OCI-LY3 (cell line): ENCODE measurements around the gene TRIM29.

Experiments used
- EZH2phosphoT487 ChIP-seq: fragments of 200-600 bp; shearing (Covaris generic); IDR thresholded peaks from 2 replicates; pipeline ENCODE4 v1.6.1; 2018; ENCODE audit warnings: antibody characterized with exemption, mixed run types, low read depth
- TF ChIP-seq, protein P1 (sequence below): fragments of 200-600, 300-600 bp; sonication (generic); IDR thresholded peaks from 2 replicates; pipeline ENCODE4 v1.5.1; 2014; ENCODE audit warnings: antibody characterized with exemption, low read length, low read depth

DNA sequence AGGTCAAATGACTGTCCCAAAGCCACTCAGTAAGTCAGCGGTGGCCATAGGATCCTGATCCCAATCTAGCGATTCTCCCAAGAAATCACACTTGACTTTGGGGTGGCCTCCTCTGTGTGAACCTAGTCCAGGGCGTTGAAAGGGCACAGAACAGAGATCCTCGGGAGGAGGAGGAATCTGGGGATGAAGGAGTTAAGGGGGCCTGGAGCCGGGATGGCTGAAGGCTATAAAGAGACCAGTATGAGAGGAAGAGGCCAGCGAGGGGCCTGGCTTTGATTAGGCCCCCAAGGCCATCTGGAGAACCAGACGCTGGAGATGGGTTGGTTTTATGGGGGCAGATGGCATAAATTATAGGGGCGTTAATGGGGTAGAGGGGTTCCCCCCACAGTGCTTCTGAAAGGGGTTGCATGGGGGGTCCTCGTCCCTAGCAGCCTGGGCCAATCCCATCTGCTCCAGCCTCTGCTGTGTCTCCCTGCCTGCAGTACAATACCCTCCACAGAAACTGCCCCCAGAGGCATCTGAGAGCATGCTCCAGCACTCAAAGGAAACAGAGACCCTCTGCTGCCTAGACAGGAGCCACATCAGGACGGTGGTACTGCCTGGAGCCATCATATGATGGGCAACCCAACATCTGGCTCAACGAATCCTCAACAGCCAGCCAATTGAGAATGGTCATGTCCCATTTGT lies 35.2 kb upstream of the TRIM29 start:
- TF ChIP-seq, protein P1, sequence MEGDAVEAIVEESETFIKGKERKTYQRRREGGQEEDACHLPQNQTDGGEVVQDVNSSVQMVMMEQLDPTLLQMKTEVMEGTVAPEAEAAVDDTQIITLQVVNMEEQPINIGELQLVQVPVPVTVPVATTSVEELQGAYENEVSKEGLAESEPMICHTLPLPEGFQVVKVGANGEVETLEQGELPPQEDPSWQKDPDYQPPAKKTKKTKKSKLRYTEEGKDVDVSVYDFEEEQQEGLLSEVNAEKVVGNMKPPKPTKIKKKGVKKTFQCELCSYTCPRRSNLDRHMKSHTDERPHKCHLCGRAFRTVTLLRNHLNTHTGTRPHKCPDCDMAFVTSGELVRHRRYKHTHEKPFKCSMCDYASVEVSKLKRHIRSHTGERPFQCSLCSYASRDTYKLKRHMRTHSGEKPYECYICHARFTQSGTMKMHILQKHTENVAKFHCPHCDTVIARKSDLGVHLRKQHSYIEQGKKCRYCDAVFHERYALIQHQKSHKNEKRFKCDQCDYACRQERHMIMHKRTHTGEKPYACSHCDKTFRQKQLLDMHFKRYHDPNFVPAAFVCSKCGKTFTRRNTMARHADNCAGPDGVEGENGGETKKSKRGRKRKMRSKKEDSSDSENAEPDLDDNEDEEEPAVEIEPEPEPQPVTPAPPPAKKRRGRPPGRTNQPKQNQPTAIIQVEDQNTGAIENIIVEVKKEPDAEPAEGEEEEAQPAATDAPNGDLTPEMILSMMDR: no peak
- no peak for TF ChIP-seq EZH2phosphoT487
